ENCODE data around the gene GRAMD1B.

Gene GRAMD1B

GRCh38 chr11:123590296-123590912 lies 160.3 kb downstream of the GRAMD1B start:
- TF ChIP-seq CTCF (IDR thresholded peaks at IDR 0.05; ENCODE audit: borderline replicate concordance, extremely low read depth, low read length, poor library complexity, severe bottlenecking): no peak
- no peak for TF ChIP-seq EZH2 (IDR thresholded peaks at IDR 0.05; ENCODE audit: borderline replicate concordance, low read depth, low read length, severe bottlenecking)
- H3K36me3 ChIP-seq (ENCODE audit: insufficient read depth, low read length): peaks cover 11% of the 10 kb centered on the region; the same call in 1 of the 2 replicates
- no peaks in the 10 kb centered on the region for H3K27me3 ChIP-seq (ENCODE audit: insufficient read depth, low read length, poor library complexity)
- no peak overlapping the region for H3K4me3 ChIP-seq (ENCODE audit: low read depth in 1 of 2, low read length in 2 of 2)
- H4K20me1 ChIP-seq (ENCODE audit: insufficient read depth, low read length): no peaks in the 10 kb centered on the region; the same call in 1 of the 2 replicates
- no peak overlapping the region for H3K9ac ChIP-seq (ENCODE audit: low read depth, low read length)
- DNase-seq (no peak), ATAC-seq (ENCODE audit: insufficient read depth, low read depth) (no peak; the same call in 2 of the 3 replicates)
- H3K4me1 ChIP-seq (ENCODE audit: insufficient read depth, low read length): no peaks in the 10 kb centered on the region
- no peak overlapping the region for H3K27ac ChIP-seq (ENCODE audit: low read length)
- H3K9me3 ChIP-seq (ENCODE audit: insufficient read depth, low read length, severe bottlenecking): no peaks in the 10 kb centered on the region
- H2AFZ ChIP-seq (ENCODE audit: low read depth, low read length): no peak overlapping the region
- H3K4me2 ChIP-seq (ENCODE audit: insufficient read depth, low read length): no peak overlapping the region
- H3K79me2 ChIP-seq (ENCODE audit: insufficient read depth, low read length): no peaks in the 10 kb centered on the region

DNA sequence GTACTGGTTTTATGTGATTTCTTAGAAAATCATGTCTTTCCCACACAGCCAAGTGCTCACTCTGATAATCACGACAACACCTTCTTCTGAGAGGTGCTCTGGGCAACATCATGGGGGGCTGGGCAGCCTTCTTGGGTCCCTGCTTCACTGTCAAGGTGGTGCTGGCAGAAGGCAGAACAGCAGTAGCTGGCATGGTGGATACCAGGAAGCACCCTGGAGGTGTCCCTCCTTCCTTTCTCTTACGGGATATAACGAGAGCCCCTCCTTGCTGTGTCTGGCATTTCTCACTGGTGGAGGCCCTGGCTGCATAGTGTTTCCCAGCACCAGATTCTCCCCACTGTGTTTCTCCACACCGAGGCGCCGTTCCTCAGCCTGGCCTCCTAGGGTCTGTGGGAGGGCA lies 163.5 kb downstream of the GRAMD1B start:
- Histone ChIP-seq H3K27me3 (ENCODE audit: insufficient read depth, low read length, poor library complexity) (no peaks in the 10 kb centered on the region), H3K4me3 (ENCODE audit: low read depth in 1 of 2, low read length in 2 of 2) (no peak overlapping the region), H3K4me1 (ENCODE audit: insufficient read depth, low read length) (no peaks in the 10 kb centered on the region), H3K79me2 (ENCODE audit: insufficient read depth, low read length) (no peaks in the 10 kb centered on the region), H3K9ac (ENCODE audit: low read depth, low read length) (no peak overlapping the region), H3K36me3 (ENCODE audit: insufficient read depth, low read length) (peaks cover 18% of the 10 kb centered on the region), H3K9me3 (ENCODE audit: insufficient read depth, low read length, severe bottlenecking) (no peaks in the 10 kb centered on the region), H2AFZ (ENCODE audit: low read depth, low read length) (no peak overlapping the region), H4K20me1 (ENCODE audit: insufficient read depth, low read length) (no peaks in the 10 kb centered on the region; the same call in 1 of the 2 replicates), H3K4me2 (ENCODE audit: insufficient read depth, low read length) (no peak overlapping the region), H3K27ac (ENCODE audit: low read length) (no peak overlapping the region)
- DNase-seq (no peak), ATAC-seq (ENCODE audit: insufficient read depth, low read depth) (no peak)
- TF ChIP-seq CTCF (IDR thresholded peaks at IDR 0.05; ENCODE audit: borderline replicate concordance, extremely low read depth, low read length, poor library complexity, severe bottlenecking) (no peak), EZH2 (IDR thresholded peaks at IDR 0.05; ENCODE audit: borderline replicate concordance, low read depth, low read length, severe bottlenecking) (no peak)

DNA sequence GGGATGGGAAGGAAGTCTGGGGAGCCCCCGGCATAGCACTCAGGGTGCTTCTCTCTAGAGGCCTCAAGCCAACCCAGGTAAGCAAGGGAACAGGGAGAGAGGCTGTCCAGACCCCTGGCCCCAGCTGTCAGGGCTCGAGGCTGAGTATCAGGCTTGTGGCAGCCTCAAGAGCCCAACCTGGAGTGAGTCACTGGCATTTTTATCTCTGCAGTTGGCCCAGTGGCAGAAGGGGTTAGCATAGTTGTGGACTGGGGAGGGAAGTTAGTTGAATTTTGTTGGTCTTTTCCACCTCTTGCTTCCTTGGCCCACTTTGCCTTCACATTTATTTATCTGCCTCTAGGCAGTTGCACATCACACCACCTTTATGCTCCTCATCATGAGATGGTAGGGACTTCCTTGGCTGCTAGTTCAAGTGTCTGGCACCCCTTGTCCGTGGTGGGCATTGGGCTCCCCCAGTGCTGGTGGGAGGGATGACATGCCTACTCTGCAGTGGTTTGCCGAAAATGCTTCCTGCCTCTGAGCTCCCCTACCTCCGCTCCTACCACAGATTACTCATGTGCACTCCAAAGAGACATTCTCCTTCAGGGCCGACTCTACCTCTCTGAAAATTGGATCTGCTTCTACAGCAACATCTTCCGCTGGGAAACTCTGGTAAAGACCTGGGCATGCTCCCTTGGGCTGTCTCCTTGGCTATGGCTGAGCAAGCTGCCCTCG lies 164.3 kb downstream of the GRAMD1B start:
- no peak for TF ChIP-seq CTCF (IDR thresholded peaks at IDR 0.05; ENCODE audit: borderline replicate concordance, extremely low read depth, low read length, poor library complexity, severe bottlenecking)
- TF ChIP-seq EZH2 (IDR thresholded peaks at IDR 0.05; ENCODE audit: borderline replicate concordance, low read depth, low read length, severe bottlenecking): no peak
- no peak overlapping the region for H2AFZ ChIP-seq (ENCODE audit: low read depth, low read length)
- no peak for DNase-seq

More for the DNA sequence above, 164.3 kb downstream of the GRAMD1B start:
- Histone ChIP-seq H3K9ac (ENCODE audit: low read depth, low read length) (no peak overlapping the region), H3K27me3 (ENCODE audit: insufficient read depth, low read length, poor library complexity) (no peaks in the 10 kb centered on the region), H3K79me2 (ENCODE audit: insufficient read depth, low read length) (no peaks in the 10 kb centered on the region), H3K9me3 (ENCODE audit: insufficient read depth, low read length, severe bottlenecking) (no peaks in the 10 kb centered on the region), H3K27ac (ENCODE audit: low read length) (no peak overlapping the region), H4K20me1 (ENCODE audit: insufficient read depth, low read length) (no peaks in the 10 kb centered on the region; the same call in 1 of the 2 replicates), H3K4me2 (ENCODE audit: insufficient read depth, low read length) (no peak overlapping the region), H3K4me1 (ENCODE audit: insufficient read depth, low read length) (no peaks in the 10 kb centered on the region), H3K36me3 (ENCODE audit: insufficient read depth, low read length) (peaks cover 22% of the 10 kb centered on the region), H3K4me3 (ENCODE audit: low read depth in 1 of 2, low read length in 2 of 2) (no peak overlapping the region)
- ATAC-seq (ENCODE audit: insufficient read depth, low read depth): no peak
